A172 (cell line): ENCODE results near the gene RAB1A. TPM values are rescaled to one million over a fixed set of nuclear protein-coding genes. Genes with fewer than 3 reads are reported as not detected.

ENCODE experiments used
- DNase-seq: peaks from one replicate; pipeline ENCODE4 v3.0.0-alpha.2; 2015; ENCODE audit warnings: low spot score
- total RNA-seq: library from RNA; depleted of rRNA; stranded (reverse); fragments of >200 nt; shearing (Covaris generic); gene quantifications from 2 replicates; pipeline ENCODE4 v1.2.3, GENCODE V29; 2014

Gene RAB1A
- total RNA-seq, 1 experiment from 2014 or later, result 156 TPM

DNA sequence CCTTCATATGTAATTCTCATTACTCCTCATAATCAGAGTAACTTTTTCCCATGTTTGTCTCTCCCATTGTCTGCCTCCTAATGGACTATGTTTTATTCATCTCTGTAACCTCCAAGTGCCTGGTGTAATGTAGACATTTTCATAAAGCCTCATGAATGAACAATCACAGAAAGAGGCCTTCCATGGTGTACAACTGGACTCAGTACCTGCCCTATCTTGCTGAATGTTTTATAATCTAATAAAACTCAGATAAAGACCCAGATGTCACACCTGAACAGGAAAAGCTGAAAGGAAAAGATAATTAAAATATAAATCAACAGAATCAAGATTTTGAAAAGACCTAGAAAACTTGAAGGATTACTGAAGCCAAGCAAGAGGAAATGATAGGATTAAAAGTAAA lies 36.7 kb downstream of the RAB1A start:
- no peak for DNase-seq

DNA sequence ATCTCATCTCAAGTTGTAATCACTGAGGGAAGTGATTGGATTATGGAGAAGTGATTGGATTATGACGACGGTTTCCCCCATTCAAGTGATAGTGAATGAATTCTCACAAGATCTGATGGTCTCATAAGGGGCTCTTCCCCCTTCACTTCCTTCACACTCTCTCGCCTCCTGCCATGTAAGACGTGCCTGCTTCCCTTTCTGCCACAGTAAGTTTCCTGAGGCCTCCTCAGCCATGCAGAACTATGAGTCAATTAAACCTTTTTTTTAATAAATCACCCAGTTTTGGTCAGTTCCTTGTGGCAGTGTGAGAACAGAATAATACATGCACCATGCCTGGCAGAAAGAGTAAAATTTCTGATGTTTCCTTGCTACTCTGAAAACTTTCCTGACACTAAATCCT lies 37.1 kb downstream of the RAB1A start:
- no peak for DNase-seq

DNA sequence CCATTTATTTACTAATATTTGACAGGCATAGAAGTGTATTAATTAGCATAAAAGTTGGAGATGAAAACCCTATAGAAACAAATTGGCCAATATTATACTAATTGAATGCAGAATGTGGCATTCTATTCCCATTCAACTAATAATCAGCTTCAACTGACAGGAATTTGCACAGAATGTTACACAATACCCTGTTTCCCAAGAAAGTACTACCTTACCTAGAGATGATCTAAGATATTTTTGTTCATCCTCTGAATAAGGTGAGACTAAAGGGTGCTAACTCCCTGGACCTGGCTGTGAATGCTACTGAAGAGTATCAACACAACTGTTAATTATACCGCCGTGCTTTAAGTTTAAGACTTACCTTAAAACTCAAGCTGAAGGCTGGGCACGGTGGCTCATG lies 44.8 kb downstream of the RAB1A start:
- no peak for DNase-seq

DNA sequence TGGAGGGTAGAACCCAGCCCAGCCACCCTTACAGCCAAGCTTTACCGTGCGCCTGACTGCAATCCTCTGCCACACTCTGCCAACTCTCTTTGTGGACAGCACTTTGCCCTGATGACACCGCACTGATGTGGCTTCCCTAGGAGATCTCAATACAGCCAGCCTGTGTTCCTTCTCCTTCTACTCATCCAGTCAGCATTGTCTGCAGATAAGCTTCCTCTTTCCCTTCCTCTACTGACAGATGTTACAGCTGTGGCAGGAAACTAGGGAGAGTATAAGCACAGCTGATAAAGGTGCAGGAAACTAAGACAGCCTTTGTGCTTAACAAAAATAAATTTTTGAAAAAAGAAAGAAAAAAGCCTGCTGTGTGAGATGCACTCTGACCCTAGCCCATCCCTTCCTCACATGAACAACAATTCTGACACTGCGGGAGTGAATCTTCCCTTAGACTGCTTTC lies 48.6 kb downstream of the RAB1A start:
- DNase-seq, result no peak

DNA sequence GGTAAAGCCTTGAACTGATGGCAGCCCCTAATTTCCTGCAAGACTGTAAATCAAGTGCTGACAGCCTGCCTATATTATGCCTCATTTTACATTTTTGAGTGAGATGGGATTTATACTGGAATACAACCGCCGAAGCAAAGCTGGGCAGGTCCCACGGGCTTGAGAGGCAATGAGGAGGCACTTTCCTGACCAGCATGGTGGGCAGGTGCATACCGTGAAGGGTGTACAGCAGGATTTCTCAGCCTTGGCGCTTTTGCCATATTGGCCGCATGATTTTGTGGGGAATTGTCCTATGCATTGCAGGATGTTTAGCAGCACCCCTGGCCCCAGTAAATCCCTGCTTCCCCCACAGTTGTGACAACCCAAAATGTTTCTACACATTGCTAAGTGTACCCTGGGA lies 50.9 kb downstream of the RAB1A start:
- no peak for DNase-seq

DNA sequence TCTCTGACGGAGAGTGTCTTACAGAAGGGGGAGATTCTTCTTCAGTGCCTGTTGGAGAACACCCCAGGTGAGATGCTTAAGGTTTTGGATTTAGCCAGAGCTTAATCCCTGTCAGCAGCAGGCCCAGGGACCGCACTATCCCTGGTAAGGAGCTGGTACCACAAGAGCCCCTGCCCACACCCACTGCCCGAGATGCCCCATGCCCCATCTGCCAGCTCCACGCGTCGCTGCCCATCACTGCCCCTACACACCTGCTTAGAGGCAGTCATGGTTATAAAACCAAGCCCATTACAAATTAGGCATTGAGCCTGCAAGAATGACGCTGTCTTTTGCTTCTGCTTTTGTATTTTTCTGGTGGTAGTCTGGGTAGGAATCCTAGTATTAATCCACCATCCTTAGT lies 52.0 kb downstream of the RAB1A start:
- no peak for DNase-seq

DNA sequence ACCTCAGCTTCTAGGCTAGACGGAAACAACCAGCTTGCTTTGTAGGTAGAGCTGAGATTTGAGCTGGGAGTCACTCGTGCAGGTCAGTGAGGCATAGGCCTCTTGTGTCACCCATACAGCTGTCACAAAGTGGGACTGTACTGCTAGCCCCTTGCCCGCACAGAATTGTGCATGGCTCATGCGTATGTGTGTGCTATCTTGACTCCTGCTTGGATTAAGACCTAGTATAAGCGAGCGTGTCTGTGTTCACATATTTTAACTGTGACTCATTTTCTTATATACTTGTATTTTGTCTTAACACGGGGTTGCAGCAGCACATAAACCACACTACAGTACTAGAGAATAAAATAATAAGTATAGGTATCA lies 53.6 kb downstream of the RAB1A start:
- peak; percentile 64 for DNase-seq

DNA sequence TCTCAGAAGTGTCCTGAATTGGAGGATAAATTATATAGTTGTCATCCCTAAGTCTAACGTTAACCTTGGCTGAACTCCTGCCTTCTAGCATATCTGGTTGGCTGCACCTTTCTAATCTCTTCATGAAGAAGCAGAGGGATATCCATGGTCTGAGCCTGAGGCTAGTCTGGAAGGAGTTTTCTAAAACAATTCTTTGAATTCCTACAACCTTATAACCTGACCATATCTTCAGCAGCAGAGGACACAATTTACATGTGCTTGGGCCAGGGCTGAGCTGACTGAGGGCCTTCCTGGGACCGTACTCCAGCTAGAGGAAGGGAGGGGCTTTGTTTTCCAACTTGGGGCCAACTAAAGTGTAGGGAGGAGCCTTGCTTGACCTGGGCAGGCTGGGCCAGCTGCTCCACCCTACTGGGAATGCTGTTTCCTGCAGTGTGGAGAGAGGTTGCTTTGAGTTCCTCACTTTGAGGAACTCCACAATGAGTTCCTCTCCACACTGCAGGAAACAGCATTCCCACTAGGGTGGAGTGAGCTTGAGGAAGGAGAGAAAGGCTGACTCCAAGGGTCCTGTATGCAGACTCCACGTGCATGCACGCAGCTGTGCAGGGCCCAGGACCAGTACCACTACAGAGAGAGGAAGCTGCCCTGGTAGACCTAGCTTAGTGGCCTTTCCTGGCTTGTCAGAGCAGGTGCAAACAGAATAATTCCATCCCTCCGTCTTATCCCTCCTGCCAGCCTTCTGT lies 54.1 kb downstream of the RAB1A start:
- DNase-seq, result peak; percentile 39

DNA sequence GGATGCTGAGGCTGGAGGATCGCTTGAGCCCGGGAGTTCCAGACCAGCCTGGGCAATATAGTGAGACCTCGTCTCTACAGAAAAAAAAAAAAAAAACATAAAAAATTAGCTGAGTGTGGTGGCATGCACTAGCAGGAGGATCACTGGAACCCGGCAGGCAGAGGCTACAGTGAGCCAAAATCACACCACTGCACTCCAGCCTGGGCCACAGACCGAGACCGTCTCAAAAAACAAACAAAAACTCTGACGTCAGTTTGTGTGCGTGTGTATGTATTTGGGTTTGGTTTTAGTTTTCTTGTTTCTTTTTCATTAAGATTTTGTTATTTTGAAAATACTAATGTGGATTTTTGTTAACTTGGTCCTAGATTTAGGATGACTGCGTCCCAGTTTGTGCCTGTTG lies 54.7 kb downstream of the RAB1A start:
- no peak for DNase-seq

DNA sequence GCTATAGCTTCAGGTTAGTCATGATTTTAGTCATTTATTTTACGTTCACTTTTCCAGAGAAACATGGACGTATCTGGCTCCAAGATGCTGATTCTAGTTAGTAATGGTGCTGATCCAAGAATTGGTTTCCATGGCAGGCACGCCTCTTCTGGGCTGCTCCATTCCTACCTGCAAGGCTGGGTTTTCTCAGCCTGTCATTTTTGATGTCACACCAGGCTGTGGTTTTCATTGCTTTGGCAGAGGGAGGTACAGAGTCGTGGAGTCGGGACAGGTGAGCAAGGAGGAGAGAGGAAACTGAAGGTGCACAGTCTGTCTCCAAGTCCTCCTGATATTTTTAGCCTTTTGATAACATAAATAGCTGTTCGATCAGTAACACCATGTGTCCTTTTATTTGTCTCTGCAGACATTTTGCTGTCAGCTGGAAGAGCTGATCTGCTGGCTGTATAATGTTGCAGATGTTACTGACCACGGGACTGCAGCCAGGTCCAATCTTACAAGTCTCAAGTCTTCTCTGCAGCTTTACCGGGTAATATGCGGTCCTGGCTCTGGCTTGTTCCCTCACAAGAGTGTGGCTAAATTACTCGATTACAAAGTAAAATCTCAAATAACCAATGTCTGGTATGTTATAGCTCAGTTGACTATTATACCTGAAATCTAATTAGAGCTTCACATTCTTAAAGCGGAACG lies 55.9 kb downstream of the RAB1A start:
- no peak for DNase-seq

DNA sequence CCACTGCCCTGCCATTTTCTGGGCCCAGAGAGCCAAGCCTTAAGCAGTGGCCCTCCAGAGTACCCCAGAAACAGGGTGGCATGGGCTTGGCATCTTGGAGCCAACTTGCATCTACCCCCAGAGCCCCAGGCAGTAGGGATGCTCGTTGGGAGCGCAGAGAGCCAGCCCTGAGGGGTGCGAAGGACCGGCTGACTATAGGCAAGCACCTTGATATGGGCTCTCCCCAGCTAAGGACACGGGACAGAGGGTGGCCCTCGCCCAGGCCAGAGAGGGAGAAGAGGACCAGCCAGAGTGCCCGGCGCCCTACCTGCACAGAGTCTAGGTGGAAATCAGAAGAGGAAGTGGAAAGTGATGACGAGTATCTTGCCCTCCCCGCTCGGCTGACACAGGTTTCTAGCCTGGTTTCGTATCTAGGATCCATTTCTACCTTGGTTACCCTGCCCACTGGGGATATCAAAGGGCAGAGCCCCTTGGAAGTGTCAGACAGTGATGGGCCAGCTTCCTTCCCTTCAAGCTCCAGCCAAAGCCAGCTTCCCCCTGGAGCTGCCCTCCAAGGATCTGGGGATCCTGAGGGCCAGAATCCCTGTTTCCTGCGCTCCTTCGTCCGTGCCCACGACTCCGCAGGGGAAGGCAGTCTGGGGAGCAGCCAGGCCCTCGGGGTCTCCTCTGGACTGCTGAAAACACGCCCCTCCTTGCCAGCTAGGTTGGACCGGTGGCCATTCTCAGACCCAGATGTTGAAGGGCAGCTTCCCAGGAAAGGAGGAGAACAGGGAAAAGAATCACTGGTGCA lies 57.5 kb downstream of the RAB1A start:
- DNase-seq, result no peak

DNA sequence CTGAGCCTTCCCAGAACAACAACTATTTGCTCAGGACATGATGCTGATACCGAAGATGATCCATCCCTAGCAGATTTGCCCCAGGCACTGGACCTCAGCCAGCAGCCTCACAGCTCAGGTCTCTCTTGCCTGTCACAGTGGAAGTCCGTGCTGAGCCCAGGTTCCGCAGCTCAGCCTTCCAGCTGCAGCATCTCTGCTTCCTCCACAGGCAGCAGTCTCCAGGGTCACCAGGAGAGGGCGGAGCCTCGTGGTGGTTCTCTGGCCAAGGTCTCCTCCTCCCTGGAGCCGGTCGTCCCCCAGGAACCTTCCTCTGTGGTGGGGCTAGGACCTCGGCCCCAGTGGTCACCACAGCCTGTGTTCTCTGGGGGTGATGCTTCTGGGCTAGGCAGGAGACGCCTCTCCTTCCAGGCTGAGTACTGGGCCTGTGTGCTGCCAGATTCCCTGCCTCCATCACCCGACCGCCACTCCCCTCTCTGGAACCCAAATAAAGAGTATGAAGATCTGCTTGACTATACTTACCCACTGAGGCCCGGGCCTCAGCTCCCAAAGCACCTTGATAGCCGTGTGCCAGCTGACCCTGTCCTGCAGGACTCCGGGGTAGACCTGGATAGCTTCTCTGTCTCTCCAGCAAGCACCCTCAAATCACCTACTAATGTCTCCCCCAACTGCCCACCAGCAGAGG lies 58.3 kb downstream of the RAB1A start:
- DNase-seq, result no peak

DNA sequence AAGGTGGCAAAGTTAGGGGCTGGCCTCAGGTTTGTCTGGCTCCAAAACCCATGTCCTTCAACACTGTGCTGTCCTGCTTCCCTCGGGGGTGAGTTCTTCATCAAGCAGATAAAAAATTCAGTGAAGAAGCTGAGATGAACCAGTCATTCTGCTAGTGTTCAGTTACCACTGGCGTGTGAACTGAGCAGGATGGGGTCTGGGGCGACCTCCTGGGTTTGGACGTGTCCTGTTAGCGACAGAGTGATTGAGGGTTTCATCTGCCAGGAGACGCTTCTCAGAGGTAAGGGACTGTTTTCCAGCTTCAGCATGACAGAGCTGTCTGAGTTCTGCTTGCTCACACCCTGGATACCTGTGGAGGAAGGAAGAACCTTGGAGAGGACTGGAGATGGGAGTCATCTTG lies 59.0 kb downstream of the RAB1A start:
- DNase-seq, result no peak

DNA sequence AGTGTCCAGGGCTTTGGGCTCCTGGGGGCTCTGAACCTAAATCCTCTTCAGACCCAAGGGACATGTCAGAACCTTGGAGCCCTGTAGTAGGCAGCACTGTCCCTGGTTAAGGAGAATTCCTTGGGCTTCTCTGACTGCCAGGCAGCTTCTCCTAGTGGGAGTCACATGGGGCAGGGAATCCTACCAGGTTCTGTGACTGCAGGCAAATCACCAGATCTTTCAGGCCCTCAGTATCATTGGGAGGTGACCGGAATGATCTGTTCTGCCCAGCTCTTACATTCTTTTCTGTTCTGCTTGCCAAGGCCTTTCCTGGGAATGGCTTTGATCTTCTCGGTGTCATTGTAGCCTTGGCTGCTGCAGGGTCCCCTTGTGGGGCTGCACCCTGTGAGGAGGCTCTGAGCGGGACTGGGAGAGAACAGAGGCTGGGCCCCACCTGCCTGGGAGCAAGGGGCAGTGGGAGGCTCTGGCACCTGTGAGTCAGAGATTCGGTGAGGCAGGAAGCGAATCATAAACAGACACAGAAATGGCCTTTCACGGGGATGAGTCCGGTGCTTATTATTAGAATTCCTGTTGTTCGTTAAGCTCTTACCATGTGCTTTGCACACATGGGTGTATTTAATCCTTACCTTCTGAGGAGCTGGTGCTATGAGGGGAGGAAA lies 59.6 kb downstream of the RAB1A start:
- DNase-seq, result peak; percentile 73

DNA sequence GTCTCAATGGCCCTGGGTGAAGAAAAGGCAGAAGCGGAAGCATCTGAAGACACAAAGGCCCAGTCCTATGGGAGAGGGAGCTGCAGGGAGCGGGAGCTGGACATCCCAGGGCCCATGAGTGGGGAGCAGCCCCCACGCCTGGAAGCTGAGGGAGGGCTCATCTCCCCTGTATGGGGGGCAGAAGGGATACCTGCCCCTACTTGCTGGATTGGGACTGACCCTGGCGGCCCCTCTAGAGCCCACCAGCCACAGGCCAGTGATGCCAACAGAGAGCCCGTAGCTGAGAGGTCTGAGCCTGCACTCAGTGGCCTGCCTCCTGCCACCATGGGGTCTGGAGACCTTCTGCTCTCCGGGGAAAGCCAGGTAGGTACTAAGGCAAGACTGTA lies 60.5 kb downstream of the RAB1A start:
- no peak for DNase-seq

DNA sequence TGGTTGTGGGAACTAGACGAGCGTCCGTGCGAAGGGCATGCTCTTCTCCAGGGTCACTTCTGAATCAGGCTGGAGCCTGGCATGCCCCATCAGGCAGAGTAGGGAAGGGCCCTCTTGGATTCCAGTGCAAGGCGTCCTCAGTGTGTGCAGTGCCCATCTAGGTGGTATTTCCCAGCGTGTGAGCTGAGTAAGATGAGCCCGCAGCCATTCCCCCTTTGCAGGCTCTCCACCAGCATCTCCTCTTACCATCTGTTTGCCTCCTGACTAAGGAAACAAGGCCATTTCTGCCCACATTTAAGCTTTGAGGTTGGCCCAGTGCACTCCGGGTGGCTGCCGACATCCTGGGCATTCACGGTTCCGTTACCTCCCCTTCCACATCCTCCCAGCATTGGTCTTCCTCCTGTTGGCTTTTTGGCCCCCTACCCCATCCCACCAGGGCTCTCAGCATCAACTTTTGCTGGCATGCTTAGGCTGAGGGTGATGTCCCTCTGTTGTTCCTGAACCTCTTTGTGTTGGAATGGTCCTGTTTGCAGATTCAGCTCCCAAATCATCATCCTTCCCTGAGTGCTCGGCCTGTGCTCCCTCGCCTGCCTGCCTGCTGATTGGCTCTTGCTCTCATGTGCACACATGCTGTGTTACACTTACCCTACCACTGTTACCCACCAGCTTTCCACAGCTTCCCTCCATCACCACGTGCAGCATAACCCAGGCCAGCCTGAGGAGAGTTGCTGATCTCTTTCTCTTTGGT lies 61.9 kb downstream of the RAB1A start:
- no peak for DNase-seq

DNA sequence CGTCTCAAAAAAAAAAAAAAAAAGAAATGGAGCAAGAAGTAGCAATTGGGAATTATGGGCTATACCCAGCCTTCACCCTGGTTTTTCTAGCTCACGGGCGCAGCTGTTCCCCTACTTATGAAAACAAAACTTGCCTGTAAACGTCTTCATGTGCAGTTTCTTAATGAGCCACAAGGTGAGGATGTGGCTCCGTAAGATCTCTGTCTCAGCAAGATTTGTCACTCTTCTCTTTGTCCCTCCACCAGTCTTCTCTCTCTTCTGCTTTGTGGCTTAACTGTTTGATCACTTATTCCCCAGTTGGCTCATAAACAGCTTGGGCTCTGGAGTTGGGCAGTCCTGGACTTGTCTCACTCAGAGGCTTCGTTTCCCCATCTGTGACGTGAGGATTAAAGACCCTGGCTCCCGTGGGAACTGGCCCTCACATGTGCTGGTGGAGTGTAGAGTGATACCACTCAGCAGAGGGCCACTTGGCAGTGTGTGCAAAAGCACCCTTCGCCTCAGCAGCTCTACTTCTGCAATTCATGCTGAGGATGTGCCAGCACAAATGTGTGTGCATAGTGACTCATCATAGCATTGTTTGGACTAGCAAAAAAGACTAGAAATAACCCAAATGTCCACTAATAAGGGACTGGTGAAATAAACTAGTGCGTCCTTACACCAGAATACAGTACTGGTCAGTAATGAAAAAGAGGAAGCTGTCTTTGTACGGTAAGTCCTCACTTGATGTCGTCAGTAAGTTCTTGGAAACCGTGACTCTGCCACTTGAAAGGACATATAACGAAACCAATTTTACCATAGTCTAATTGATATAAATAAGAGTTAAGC lies 65.0 kb downstream of the RAB1A start:
- DNase-seq, result peak; percentile 81

DNA sequence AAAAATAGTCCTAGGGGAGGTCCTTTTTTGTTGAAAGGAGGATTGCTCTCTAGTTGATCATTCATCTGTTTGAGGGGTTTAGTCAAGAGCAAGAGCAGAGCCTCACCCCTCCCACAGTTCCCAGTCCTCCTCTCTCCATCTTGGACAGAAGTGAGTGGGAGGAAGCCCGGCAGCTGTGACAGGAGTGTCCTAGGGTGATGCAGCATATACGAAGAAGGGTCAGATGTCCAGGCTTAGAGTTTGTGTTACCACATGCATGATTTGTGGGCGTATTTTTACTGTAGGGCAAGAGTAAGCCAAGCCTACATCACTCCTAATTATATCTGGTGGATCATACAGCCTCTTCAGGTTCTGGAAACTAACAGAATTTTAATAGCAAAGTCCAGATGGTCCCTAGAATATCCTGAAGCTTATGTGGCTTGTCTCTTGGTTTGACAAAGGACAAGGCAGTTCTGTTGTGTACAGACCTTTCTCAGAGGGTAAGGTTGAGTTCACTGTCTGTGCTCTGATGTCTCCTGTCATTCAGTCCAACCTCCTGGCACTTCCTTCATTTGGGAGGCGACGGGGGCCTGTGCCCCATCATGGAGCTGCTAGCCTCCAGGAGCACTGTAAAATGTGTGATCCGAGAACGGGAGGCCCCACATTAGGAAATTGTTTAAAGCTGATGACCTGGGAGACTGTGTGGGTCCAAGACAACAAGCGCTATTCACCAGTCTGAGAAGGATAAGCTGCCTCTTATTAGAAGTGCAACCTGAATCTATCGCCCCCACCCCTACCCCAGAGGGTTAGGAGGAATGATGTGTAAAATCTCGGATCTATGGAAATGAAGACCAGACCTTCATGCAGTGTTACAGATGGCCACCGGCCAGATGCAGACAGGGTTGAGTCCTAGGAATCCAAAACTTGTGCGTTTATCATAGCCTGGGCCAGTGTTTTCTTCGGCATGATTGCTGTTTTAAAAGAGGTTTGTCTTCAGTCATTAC lies 66.8 kb downstream of the RAB1A start:
- no peak for DNase-seq

DNA sequence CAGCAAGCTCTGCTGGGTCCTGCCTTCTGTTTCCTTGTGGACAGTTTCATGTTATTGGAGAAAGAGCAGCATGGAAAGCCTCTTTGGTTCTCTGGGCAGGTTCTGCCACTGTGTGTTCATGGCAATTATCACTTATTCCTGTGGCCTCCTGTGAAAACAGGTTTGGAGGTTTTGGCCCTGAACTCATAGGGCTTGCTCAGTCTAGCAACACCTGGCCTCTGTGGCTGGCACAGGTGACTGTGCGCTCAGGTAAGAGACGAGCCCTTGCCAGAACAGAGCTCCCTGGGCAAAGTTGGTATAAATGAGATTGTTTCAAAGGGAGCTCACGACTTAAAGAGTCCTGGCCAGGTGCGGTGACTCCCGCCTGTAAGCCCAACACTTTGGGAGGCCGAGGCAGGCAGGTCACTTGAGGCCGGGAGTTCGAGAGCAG lies 68.0 kb downstream of the RAB1A start:
- no peak for DNase-seq
